HG02763 (cell line): ENCODE data around the gene TSHZ2.

ENCODE experiments used
- ATAC-seq: cut with Tn5 transposase; IDR thresholded peaks from one replicate; pipeline ENCODE4 v1.9.1; 2021; ENCODE audit warnings: mild to moderate bottlenecking, moderate library complexity; ENCODE audit not compliant: unreplicated experiment

Gene TSHZ2

GRCh38 chr20:53332022-53332837 is 360.1 kb downstream of the TSHZ2 start:
- no peak for ATAC-seq

DNA sequence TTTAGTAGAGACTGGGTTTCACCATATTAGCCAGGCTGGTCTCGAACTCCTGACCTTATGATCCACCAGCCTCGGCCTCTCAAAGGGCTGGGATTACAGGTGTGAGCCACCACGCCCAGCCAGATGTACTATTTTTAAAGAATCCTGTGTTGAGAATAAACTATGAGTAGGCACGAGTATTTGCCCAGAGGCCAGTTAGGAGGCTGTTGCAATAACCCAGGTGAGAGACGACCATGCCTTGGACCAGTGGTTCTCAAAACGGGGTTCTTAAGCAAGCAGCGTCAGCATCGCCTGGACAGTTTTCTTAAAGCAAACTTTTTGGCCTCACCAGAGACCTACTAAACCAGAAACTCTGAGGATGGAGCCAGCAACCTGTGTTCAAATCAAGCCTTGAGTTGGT is 362.7 kb downstream of the TSHZ2 start:
- no peak for ATAC-seq

DNA sequence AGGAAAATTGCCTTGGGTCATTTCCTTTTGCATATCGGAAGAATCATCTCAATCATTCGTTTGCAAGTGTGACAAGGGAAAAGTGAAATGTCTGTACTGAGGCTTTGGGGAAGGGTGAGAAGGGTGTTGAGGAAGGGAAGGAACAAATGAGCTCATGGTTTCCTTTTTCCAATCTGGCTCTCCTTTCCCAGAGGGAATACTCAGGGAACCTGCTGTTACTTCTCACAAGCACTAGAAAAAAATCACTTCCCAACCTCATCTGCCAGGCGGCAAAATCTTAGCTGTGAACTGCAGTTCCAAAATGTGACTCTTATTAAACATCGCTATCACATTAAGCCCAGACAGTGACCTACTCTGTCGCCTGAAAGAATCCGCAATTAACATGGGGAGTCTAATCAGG is 363.4 kb downstream of the TSHZ2 start:
- no peak for ATAC-seq

GRCh38 chr20:53336892-53337291 is 364.7 kb downstream of the TSHZ2 start:
- ATAC-seq, result no peak

GRCh38 chr20:53337390-53338101 is 365.4 kb downstream of the TSHZ2 start:
- no peak for ATAC-seq

DNA sequence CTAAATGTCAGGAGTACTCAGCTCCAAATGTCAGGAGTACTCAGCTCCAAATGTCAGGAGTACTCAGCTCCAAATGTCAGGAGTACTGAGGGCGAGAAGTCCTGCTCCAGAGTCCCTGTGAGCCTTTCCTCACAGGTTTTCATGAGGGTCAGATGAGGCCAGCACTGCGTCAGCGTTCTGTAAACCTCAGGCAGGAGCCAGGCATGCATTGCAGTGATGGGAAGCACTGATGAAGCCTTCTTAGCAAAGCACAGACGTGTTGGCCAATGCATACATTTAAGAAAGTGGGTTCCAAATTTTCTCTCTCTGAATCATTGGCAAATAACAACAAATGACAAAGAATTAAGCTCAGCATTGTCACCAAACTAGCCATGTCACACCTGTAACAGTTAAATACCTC is 366.6 kb downstream of the TSHZ2 start:
- ATAC-seq, result no peak

- no peak for ATAC-seq
These were observed 370.3 kb downstream of the TSHZ2 start for GRCh38 chr20:53342429-53342828.

DNA sequence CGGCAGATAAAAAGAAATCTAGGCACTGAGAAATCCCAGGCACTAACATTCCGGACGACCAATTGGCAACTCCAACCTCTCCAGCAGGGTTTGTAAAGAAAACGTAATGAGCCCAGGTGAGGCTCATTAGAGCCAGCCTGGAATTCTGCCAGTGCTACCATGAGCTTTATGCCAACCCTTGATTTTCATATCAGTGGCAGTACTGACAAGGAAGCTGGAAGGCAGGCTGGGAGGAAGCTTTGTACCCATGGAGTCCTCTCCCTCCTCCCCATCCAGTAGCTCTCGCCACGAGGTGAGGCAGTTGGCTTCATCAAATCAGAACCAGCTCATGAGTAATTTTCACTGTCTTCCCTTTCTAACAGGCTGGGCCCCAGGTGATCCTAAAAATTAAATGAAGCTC is 371.3 kb downstream of the TSHZ2 start:
- no peak for ATAC-seq

GRCh38 chr20:53344891-53345290 is 372.7 kb downstream of the TSHZ2 start:
- no peak for ATAC-seq

GRCh38 chr20:53345536-53346334 is 373.6 kb downstream of the TSHZ2 start:
- no peak for ATAC-seq

- no peak for ATAC-seq
These were observed 374.1 kb downstream of the TSHZ2 start for GRCh38 chr20:53346335-53346648.

DNA sequence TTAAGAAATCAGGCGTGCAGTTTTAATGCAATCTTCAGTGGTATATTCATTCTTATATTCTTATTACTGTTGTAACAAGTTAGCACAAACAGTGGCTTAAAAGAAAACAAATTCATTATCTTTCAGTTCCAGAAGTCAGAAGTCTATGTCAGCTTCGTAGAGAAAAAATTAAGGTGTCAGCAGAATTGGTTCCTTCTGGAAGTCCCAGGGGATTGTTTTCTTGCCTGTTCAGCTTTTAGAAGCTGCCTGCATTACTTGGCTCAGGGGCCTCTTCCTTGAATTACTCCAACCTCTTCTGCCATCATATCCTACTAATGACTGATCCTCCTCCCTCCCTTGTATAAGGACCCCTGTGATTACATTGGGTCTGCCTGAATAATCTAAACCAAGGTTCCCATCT is 377.6 kb downstream of the TSHZ2 start:
- no peak for ATAC-seq

- ATAC-seq, result no peak
These were observed 380.7 kb downstream of the TSHZ2 start for GRCh38 chr20:53352727-53353440.

DNA sequence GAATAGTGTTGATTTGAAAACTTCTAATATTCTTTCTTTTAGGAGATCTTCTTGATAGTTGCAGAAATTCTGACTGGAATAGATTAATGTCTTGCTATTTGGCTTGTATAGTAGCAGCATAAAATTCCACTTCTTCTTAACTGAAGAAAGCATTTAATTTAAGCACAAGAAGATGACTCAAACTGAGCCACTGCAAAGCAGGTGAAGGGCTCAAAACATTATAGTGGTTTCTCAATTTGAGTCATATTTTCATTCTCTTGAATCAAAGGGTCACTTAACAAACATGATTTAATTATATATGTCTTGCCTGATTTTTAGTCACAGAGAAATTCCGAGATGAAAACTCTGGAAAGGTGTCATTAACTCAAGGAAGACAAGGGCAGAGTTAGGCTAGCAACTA is 382.2 kb downstream of the TSHZ2 start:
- ATAC-seq, result no peak

GRCh38 chr20:53355790-53356189 is 383.6 kb downstream of the TSHZ2 start:
- ATAC-seq, result no peak

DNA sequence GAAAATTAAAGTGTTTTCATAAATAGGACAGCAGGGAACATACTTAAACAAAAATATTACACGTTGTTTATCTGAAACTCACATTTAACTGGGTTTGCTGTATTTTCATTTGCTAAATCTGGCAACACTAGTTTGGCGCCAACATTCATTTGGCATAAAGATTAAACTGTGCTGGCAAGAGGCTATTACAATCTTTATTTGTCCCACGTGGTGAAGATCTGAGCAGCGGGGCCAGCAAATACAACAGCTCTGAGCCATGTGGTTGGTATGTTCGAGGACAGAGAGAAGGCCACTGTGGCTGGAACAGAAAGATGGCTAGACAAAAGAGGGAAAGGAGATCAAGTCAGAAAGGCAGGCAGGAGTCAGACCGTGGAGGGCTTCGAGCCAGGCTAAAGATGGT is 387.3 kb downstream of the TSHZ2 start:
- ATAC-seq, result no peak

GRCh38 chr20:53360852-53361251 is 388.7 kb downstream of the TSHZ2 start:
- ATAC-seq, result no peak

GRCh38 chr20:53362736-53363135 is 390.6 kb downstream of the TSHZ2 start:
- no peak for ATAC-seq

DNA sequence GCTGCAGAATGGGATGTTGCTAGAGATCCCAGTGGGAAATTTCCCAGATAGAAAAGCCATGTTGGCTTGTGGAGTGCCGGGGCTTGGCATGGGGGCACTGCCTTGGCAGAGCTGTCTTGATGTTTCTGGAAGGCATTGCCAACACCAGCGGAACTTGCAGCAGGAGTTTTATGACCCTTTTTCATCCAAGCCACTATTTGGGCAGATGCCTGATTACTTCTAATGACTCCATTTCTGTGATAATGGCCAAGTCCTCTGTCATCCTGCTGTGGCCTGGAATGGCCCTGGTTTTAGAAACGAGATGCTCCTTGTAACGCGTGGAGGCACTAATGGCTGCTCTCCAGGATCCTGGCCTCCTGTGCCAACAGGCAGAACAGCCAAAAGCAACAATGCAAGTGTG is 392.5 kb downstream of the TSHZ2 start:
- ATAC-seq, result no peak

GRCh38 chr20:53365076-53365475 is 392.9 kb downstream of the TSHZ2 start:
- ATAC-seq, result no peak

GRCh38 chr20:53365539-53366075 is 393.4 kb downstream of the TSHZ2 start:
- ATAC-seq, result no peak
